K562 (cell line): ENCODE data around the gene FN1. TPM values are rescaled to one million over a fixed set of nuclear protein-coding genes. Genes with fewer than 3 reads are reported as not detected.

Experiments used
- ATAC-seq: fragments of 200-7000 bp; cut with Tn5 transposase; 3 replicates; pipeline ENCODE4 v1.9.1; 2020; ENCODE audit warnings: moderate library complexity
- BruUV-seq: library from RNA; stranded (reverse); fragments of 400-500 nt; replicated peaks from 2 replicates; lab custom pipeline; 2021; lab: Mats Ljungman, UMichigan
- CTCF ChIA-PET: fragments of 300-600 bp; formaldehyde crosslinking; extraction: SDS; loops from one replicate; lab custom pipeline; 2021; ENCODE audit warnings: low intra/inter-chr PET ratio; lab: Yijun Ruan, JAX
- POLR2A ChIA-PET: fragments of 300-600, 350-650 bp; sonication (Branson Sonifier 250); formaldehyde crosslinking; extraction: SDS; loops from one replicate; lab custom pipeline; 2021; ENCODE audit warnings: antibody characterized with exemption, inconsistent platforms; lab: Yijun Ruan, JAX
- DNase-seq, 4 experiments: peaks; one replicate each; pipeline versions ENCODE4 v3.0.0 to v3.0.0-alpha.2; 2011 to 2018; ENCODE audit warnings: low spot score in 3 of 4, mixed read lengths in 3 of 4; ENCODE audit errors: extremely low read depth in 1 of 4
- FAIRE-seq: peaks from 2 replicates; lab custom pipeline; 2011; peaks lifted over from hg19 to GRCh38; lab: Jason Lieb, UNC
- H2AFZ ChIP-seq: 2 replicates; pipeline ENCODE4 v1.6.0; 2011; ENCODE audit warnings: low read depth, low read length, control low read depth, inconsistent platforms
- H3K27ac ChIP-seq: fragments of 200-600 bp; 3 replicates; pipeline ENCODE4 v1.8.0; 2011; ENCODE audit warnings: low read depth, mild to moderate bottlenecking, control low read depth, inconsistent platforms, low read length, moderate library complexity, mixed read lengths; ENCODE audit errors: extremely low read depth
- H3K27me3 ChIP-seq, 2 experiments: fragments of 300-600 bp in 1 of 2; 2 replicates in 1 of 2; 3 replicates in 1 of 2; pipeline versions ENCODE4 v1.6.0 to v1.8.0; 2011; ENCODE audit warnings: inconsistent platforms in 2 of 2, low read length in 2 of 2, mild to moderate bottlenecking in 1 of 2, mixed read lengths in 1 of 2, moderate library complexity in 1 of 2; ENCODE audit not compliant: control insufficient read depth in 2 of 2, insufficient read depth in 2 of 2
- H3K36me3 ChIP-seq: fragments of 300-600 bp; 3 replicates; pipeline ENCODE4 v1.8.0; 2011; ENCODE audit warnings: mild to moderate bottlenecking, low read length, inconsistent platforms; ENCODE audit not compliant: control insufficient read depth, insufficient read depth
- H3K4me1 ChIP-seq, 2 experiments: fragments of 200-600 bp in 1 of 2; replicated peaks in 1 of 2; 2 replicates in 1 of 2; 3 replicates in 1 of 2; pipeline versions ENCODE4 v1.5.1 to v1.8.0; 2011; ENCODE audit warnings: inconsistent platforms in 2 of 2, low read length in 2 of 2, mild to moderate bottlenecking in 1 of 2, mixed read lengths in 1 of 2, moderate library complexity in 1 of 2; ENCODE audit not compliant: control insufficient read depth in 2 of 2, insufficient read depth in 2 of 2
- H3K4me2 ChIP-seq: 2 replicates; pipeline ENCODE4 v1.6.1; 2011; ENCODE audit warnings: low read length, control low read depth, inconsistent platforms, mixed read lengths; ENCODE audit not compliant: insufficient read depth
- H3K4me3 ChIP-seq: fragments of 200-600 bp; sonication (generic), shearing (Covaris generic); 2 replicates; pipeline ENCODE4 v1.5.1; 2016; ENCODE audit warnings: control low read depth, inconsistent platforms
- H3K79me2 ChIP-seq: fragments of 200-600 bp; 3 replicates; pipeline ENCODE4 v1.8.0; 2011; ENCODE audit warnings: low read length, inconsistent platforms; ENCODE audit not compliant: control insufficient read depth, insufficient read depth
- H3K9ac ChIP-seq, 2 experiments: 2 replicates each; pipeline versions ENCODE4 v1.6.0 to v1.6.1; 2011; ENCODE audit warnings: low read depth in 2 of 2, low read length in 2 of 2, control low read depth in 1 of 2, inconsistent platforms in 1 of 2, mild to moderate bottlenecking in 1 of 2, mixed read lengths in 1 of 2; ENCODE audit not compliant: insufficient read depth in 1 of 2
- H3K9me1 ChIP-seq: one replicate; pipeline ENCODE4 v1.6.0; 2011; ENCODE audit warnings: inconsistent platforms, mild to moderate bottlenecking, low read length, moderate library complexity; ENCODE audit not compliant: control insufficient read depth, insufficient read depth
- H3K9me3 ChIP-seq: replicated peaks from 2 replicates; pipeline ENCODE4 v1.5.1; 2011; ENCODE audit warnings: low read depth, low read length, inconsistent platforms; ENCODE audit not compliant: control insufficient read depth, insufficient read depth
- H4K20me1 ChIP-seq: replicated peaks from 2 replicates; pipeline ENCODE4 v1.6.1; 2011; ENCODE audit warnings: low read length, inconsistent platforms, mixed read lengths; ENCODE audit not compliant: control insufficient read depth, insufficient read depth
- CBFA2T3 ChIP-seq: fragments of 450-650 bp; IDR thresholded peaks from 2 replicates; pipeline ENCODE4 v1.6.1; 2017
- NEUROD1 ChIP-seq: fragments of 150-350 bp; IDR thresholded peaks from 2 replicates; pipeline ENCODE4 v1.6.1; 2014; ENCODE audit warnings: borderline replicate concordance, low read length, low read depth; ENCODE audit not compliant: partially characterized antibody
- PHF8 ChIP-seq: fragments of 200-600 bp; sonication (generic); IDR thresholded peaks from 2 replicates; pipeline ENCODE4 v1.6.1; 2012; ENCODE audit warnings: mixed run types, mild to moderate bottlenecking, inconsistent platforms, low read length, moderate library complexity, borderline replicate concordance
- SMARCC2 ChIP-seq: fragments of 450-650 bp; IDR thresholded peaks from 2 replicates; pipeline ENCODE4 v1.6.1; 2017; ENCODE audit warnings: antibody characterized with exemption, moderate library complexity, mild to moderate bottlenecking, low read depth
- STAT6 ChIP-seq: sonication (generic); formaldehyde crosslinking; IDR thresholded peaks from 2 replicates; pipeline ENCODE4 v1.8.1; 2023; ENCODE audit warnings: mild to moderate bottlenecking, missing genetic modification reagents
- ZFP30 ChIP-seq: fragments of 250-450 bp; sonication (Bioruptor Pico); IDR thresholded peaks from 2 replicates; pipeline ENCODE4 v1.8.0; 2022; ENCODE audit warnings: moderate library complexity, mild to moderate bottlenecking, inconsistent platforms, borderline replicate concordance
- ZNF717 ChIP-seq: fragments of 250-450 bp; sonication (Bioruptor Pico); IDR thresholded peaks from 2 replicates; pipeline ENCODE4 v1.5.0; 2021
- WGBS: fragments of 100-300 bp; shearing (Covaris generic); methylation state at CpG from one replicate; pipeline ENCODE4 v1.1.6; 2016; ENCODE audit warnings: low coverage, mixed read lengths; ENCODE audit not compliant: insufficient coverage; ENCODE audit errors: missing lambda C conversion rate; 5-methylcytosine and 5-hydroxymethylcytosine counted together
- in situ Hi-C: fragments of 300-500 bp; cut with MboI; formaldehyde crosslinking; loops from 4 replicates; pipeline ENCODE4 v1.15.0; 2018; ENCODE audit warnings: inconsistent platforms, mixed read lengths
- intact Hi-C: fragments of 100-400 bp; cut with micrococcal nuclease; formaldehyde crosslinking; loops from 2 replicates; pipeline ENCODE4 v1.14.2; 2022
- polyA plus RNA-seq, 8 experiments: library from polyadenylated mRNA; depleted of rRNA in 4 of 8; stranded (reverse) in 5 of 8; unstranded in 3 of 8; fragments of >200 nt; fragmentation: Nextera tagmentation in 2 of 8; fragmentation: Illumina TruSeq in 1 of 8; extraction: Ambion mirVana in 2 of 8; extraction: Trizol in 1 of 8; gene quantifications; 2 replicates each; pipeline versions ENCODE4 v1.2.1 to v1.2.3, GENCODE V29; 2011 to 2014; ENCODE audit warnings: inconsistent platforms in 1 of 8, missing spikeins in 1 of 8
- total RNA-seq, 7 experiments: library from RNA; depleted of rRNA in 6 of 7; stranded (reverse); fragments of >200 nt in 6 of 7; fragmentation: Illumina TruSeq in 2 of 7; extraction: Trizol in 2 of 7; gene quantifications; 2 replicates each; pipeline versions ENCODE4 v1.2.1 to v1.2.3, GENCODE V29; 2011 to 2021; ENCODE audit warnings: low replicate concordance in 1 of 7

Gene FN1
- total and polyA plus RNA-seq, 9 of the 15 experiments (the other 6 are each of a cell fraction or from before 2014, with no cell fraction given), result 7.4 to 19.1 (median 11.2) TPM

GRCh38 chr2:215332872-215333595 lies 102.8 kb downstream of the FN1 start (continued):
- no peak for TF ChIP-seq STAT6 (CRISPR knock-in tag)
- no peak for TF ChIP-seq SMARCC2
- TF ChIP-seq PHF8, result no peak
- no peak for TF ChIP-seq ZNF717 (CRISPR knock-in tag)
- no peak for TF ChIP-seq ZFP30 (CRISPR knock-in tag)

GRCh38 chr2:215328066-215328465 lies 107.8 kb downstream of the FN1 start:
- ATAC-seq, result no peak; the same call in 2 of the 3 replicates
- Histone ChIP-seq H3K79me2 (peaks cover 75% of the 10 kb centered on the region), H3K27ac (no peak overlapping the region), H3K27me3 (no peaks in the 10 kb centered on the region), H3K4me2 (no peak overlapping the region), H2AFZ (no peak overlapping the region), H3K4me1 (peaks cover 0 to 4% of the 10 kb centered on the region in 2 experiments; a peak in 3 of 5 replicates), H3K4me3 (no peak overlapping the region), H3K36me3 (peaks cover 91% of the 10 kb centered on the region), H4K20me1 (no peaks in the 10 kb centered on the region), H3K9me3 (no peaks in the 10 kb centered on the region), H3K9ac (no peak overlapping the region), H3K9me1 (no peaks in the 10 kb centered on the region)
- in situ Hi-C loops, result no loop called here
- ChIA-PET CTCF (no interaction called here), POLR2A (interaction anchor here (0.7 to 1.2 kb wide), 2 partner anchors 16 to 574 kb away, joined by 4 to 5 read pairs; partner anchors contain the start of gene ATIC)
- TF ChIP-seq CBFA2T3 (peak; percentile 27; the same call in 1 of the 2 replicates), NEUROD1 (no peak)
- WGBS, result 100% methylated on average over 2 of the region's 5 CpGs
- no TSS peak for BruUV-seq
- no peak for FAIRE-seq
- intact Hi-C loops, result no loop called here
- DNase-seq, result no peak
